Measurements from ENCODE around the gene VSIR.

- TF ChIP-seq, protein P1, sequence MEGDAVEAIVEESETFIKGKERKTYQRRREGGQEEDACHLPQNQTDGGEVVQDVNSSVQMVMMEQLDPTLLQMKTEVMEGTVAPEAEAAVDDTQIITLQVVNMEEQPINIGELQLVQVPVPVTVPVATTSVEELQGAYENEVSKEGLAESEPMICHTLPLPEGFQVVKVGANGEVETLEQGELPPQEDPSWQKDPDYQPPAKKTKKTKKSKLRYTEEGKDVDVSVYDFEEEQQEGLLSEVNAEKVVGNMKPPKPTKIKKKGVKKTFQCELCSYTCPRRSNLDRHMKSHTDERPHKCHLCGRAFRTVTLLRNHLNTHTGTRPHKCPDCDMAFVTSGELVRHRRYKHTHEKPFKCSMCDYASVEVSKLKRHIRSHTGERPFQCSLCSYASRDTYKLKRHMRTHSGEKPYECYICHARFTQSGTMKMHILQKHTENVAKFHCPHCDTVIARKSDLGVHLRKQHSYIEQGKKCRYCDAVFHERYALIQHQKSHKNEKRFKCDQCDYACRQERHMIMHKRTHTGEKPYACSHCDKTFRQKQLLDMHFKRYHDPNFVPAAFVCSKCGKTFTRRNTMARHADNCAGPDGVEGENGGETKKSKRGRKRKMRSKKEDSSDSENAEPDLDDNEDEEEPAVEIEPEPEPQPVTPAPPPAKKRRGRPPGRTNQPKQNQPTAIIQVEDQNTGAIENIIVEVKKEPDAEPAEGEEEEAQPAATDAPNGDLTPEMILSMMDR (IDR thresholded peaks at IDR 0.05; ENCODE audit: insufficient read depth, low read length, poor library complexity, severe bottlenecking): no peak
- TF ChIP-seq EZH2phosphoT487 (conservative IDR thresholded peaks at IDR 0.05; ENCODE audit: low read length): no peak
These were observed 75.2 kb downstream of the VSIR start for GRCh38 chr10:71697938-71698709.
